Fibroblast of lung (primary cell): Measurements from ENCODE around the gene MATK.

Experiments
- EZH2 ChIP-seq: IDR thresholded peaks from 2 replicates; pipeline ENCODE4 v1.5.1; 2012; ENCODE audit warnings: low read length, control low read depth, mild to moderate bottlenecking; ENCODE audit errors: missing control alignments
- TF ChIP-seq, protein P1 (sequence below), 2 donors: IDR thresholded peaks in 1 of 2; conservative IDR thresholded peaks in 1 of 2; 1 replicate in 1 of 2; 2 replicates in 1 of 2; pipeline ENCODE4 v1.5.1; 2011 to 2012; ENCODE audit warnings: low read length in 2 of 2, control low read depth in 1 of 2, inconsistent platforms in 1 of 2, low read depth in 1 of 2, mild to moderate bottlenecking in 1 of 2

DNA sequence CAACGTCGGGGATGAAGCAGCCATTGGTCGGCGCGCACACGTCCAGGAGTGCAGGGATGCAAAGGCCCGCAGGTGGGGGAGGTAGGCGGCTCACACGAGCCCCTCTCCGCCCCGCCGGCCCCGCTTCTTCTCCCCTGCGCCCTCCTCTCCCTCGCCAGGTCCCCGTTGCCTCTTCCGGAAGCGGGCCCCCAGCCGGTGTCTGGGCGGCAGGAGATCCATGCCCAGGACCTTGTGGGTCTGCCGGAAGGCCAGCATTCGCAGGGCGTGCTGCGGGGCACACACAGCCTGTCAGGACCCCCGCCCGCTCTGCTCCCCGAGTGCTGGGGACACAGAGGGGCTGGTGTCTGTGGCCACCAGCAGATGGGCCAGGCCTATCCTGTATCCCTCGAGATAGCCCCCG lies 19.7 kb upstream of the MATK start:
- TF ChIP-seq, protein P1, sequence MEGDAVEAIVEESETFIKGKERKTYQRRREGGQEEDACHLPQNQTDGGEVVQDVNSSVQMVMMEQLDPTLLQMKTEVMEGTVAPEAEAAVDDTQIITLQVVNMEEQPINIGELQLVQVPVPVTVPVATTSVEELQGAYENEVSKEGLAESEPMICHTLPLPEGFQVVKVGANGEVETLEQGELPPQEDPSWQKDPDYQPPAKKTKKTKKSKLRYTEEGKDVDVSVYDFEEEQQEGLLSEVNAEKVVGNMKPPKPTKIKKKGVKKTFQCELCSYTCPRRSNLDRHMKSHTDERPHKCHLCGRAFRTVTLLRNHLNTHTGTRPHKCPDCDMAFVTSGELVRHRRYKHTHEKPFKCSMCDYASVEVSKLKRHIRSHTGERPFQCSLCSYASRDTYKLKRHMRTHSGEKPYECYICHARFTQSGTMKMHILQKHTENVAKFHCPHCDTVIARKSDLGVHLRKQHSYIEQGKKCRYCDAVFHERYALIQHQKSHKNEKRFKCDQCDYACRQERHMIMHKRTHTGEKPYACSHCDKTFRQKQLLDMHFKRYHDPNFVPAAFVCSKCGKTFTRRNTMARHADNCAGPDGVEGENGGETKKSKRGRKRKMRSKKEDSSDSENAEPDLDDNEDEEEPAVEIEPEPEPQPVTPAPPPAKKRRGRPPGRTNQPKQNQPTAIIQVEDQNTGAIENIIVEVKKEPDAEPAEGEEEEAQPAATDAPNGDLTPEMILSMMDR (conservative IDR thresholded peaks at IDR 0.05 in 1 of 2, IDR thresholded peaks at IDR 0.05 in 1 of 2; ENCODE audit: low read depth in 1 of 2, low read length in 2 of 2) = no peak
- TF ChIP-seq EZH2 = no peak
